ENCODE measurements around the gene COL11A1.
"Not testable (repeated sequence)": the region's sequence is repeated elsewhere in the genome, so short reads cannot be mapped to it uniquely, and the experiment has no call there.

The COL11A1 gene

DNA sequence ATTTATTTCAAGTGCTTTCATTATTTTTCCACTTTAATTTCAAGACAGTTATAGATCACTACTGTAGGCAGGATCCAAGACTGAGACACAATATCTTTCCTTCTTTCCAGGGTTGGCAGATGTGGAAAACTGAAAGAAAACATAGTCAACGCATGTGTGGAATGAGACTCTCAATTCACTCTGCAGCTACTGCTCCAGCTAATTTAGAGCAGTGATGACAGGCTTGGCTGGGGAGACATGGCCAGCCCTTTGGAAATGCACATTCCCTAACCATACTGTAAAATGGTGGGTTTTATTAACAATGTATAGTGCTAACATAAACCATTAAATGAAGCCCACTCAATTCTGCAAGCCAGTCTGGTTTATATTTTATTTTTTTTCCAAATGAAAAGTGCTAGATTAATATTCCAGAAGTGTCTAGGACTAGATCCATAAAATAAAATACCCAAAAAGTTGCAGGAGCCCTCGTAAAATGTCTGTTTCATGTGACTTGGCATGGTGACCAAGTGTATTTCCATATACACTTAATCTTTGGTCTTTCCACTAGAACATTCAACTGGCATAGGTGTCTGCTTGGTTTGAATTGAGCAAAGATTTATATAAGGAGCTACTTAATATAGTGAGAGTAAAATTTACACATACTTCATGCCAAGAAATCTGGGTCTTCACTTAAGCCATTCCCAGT lies 32.9 kb downstream of the COL11A1 start:
- no peak for DNase-seq

DNA sequence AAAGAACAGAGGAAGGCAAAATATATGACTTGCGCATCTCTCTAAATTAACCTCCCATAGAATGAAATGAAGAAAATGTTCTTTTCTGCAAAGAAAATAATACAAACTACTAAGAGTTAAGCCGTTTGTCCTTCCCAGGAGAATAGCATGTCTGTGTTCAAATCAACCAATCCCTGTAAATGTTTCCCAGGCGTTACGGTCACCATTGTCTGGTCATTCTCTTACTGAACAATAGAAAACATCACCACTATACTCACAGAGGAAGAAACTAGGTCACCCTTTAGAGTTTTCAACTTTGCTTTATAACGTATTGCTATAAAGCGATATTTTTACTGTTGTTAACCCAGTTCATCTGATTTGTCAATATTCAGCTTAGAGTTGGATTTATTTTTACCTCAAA lies 34.1 kb downstream of the COL11A1 start:
- no peak for DNase-seq

DNA sequence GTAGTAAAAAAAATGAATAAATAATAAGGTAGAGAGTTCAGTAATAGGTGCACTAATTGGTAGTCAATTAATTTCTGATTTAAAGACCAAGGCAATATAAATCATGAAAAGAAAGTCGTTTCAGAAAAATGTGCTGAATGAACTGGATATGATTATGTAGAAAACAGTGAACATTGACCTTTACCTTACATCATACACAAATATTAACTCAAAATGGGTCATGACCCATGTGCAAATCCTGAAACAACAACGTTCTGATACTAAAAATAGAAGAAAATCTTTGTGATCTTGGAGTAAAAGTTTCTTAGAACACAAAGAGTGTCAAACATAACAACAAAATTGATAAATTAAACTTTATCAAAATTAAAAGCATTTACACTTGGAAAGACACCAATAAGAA lies 39.1 kb downstream of the COL11A1 start:
- DNase-seq, result no peak

DNA sequence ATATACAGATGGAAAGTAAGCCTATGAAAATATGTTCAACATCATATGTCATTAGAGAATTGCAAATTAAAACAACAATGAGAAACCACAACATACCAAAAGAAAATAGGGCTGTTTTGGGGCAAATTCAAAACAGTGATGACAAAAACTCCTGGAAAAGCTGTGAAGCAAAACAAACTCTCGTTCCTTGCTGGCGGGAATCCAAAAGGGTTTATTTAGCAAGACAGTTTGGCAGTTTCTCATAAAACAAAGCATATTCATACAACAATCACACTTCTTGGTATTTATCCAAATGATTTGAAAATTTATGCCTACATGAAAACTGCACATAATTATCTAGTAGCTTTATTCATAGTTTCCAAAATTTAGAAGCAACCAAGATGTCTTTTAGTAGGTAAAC lies 44.4 kb downstream of the COL11A1 start:
- no peak for DNase-seq

DNA sequence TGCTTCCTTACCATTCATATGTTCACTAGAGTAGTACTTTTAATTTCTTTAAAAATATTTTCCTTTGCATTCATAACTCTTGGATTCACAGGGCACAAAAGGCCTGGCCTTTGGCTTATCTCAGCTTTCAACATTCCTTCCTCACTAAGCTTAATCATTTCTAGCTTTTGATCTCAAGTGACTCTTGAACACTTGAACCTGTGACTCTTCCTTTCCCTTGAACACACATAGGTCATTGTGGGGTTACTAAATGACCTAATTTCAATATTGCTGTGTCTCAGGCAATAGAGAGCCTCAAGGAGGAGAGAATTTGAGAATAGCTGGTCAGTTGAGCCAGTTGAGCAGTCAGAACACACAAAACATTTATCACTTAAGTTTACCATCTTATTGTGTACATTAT lies 49.9 kb downstream of the COL11A1 start:
- DNase-seq, result no peak

DNA sequence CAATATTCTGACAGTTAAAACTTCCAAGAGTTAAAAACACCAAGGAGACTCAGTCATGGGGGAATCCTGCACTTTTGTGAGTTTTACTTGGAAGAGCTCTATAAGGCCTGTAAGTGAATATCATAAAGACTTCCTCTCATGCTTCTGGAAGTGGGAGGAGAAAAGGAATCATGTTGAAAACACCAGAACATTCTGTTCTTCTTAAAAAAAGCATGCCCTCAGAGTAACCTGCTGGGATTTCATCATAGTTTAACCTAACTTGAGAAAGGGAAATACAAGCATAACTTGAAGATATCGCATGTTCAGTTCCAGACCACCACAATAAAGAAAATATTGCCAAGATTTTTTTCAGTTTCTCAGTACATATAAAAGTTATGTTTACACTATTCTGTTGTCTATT lies 51.9 kb downstream of the COL11A1 start:
- no peak for DNase-seq

DNA sequence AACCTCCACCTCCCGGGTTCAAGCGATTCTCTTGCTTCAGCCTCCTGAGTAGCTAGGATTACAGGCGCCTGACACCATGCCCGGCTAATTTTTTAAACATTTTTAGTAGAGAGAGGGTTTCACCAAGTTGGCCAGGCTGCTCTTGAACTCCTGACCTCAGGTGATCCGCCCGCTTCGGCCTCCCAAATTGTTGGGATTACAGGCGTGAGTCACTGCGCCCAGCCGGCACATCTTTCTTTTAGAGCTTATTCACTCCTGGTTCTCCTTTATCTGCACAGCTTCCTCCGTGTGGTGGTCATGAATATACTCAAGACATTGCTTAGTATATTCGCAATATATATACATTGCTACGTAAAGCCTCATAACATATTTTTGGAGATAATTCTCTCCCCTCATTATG lies 80.2 kb downstream of the COL11A1 start:
- not testable (repeated sequence) for DNase-seq

DNA sequence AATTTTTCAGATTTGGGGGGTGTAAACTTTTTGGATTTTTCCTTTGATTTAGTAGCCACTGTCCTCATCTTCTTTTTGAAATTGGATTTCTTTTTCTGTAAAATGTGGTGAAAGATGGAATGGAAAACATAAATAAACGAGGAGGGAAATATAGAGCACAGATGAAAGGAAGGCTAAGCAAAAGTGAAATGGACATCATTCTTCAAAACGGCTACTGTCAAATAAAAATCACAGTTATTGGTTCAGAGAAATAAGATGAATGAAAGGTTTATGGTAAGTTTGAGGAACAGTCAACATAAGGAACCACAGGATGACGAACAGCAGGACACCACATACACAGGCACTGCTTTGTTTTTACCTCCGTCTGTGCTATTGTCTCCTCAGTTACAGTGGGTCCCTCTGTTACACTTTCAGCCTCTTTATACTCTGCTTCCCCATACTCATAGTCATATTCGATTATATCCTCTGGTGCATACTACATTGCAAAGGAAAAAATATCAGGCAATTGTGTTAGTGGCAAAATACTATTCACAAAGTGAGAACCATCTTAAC lies 82.4 kb downstream of the COL11A1 start:
- DNase-seq, result no peak

DNA sequence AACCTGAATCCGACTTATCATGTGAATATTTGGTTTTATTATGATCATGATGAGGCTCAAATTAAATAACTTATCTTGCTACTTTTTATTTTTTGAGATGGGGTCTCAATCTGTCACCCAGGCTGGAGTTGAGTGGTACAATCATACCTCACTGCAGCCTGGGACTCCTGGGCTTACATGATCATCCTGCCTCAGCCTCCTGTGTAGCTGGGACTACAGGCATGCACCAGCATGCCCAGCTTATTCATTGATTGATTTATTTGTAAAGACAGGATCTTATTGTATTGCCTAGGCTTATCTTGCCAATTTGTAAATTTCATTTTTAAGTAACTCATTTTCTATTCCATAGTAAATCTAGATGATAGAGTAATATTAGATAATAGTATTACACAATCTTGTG lies 84.3 kb downstream of the COL11A1 start:
- no peak for DNase-seq

DNA sequence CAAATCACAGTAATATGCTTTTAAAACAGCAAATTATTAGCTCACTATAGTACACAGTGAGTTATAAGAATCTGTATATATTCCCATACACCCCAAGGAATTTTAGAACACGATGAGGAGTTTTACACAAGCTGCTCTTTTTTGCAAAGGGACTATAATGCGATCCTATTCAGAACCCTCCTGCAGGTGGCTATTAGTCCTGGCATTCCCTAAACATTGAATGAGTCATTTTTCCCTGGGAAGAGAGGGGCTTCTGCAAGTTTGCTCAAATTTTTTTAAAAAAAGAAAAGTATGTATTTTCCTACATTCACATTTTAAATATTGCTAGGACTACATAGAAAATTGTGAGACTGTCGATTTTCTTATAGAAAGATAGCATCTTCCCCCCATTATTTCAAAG lies 106.3 kb downstream of the COL11A1 start:
- no peak for DNase-seq

DNA sequence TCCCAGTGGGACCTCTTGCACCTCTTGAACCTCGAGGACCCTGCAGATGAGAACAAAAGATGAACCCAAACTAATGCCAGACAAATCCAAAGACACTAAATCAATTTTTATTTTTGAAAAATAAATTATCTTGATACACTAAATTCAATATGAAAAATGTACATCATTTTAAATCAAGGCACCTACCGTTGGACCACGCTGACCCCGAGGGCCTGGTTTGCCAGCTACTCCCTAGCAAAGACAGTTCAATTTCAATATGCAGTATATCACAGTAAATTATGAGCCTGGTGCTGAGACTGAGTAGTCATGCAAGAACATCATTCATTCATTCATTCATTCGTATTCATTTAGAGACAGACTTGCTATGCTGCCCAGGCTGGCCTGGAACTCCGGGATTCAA lies 129.4 kb downstream of the COL11A1 start:
- no peak for DNase-seq

DNA sequence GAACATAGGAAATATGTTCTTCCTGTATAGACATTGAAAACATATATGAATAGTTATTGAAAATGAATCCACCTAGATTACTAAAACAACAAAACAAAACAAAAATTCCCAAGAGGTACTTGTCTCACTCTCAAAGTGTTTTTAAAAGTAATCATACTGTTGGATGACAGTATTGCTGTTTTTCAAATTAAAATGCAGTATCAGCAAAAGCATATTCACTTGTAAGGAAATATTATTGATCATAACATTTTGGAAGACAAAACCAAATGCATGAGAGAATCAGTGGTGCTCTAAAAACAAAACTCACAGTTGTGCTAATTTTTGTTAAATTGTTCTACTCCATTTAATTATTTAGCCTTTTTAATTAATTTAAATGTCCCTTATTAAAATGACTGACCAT lies 131.0 kb downstream of the COL11A1 start:
- DNase-seq, result no peak

DNA sequence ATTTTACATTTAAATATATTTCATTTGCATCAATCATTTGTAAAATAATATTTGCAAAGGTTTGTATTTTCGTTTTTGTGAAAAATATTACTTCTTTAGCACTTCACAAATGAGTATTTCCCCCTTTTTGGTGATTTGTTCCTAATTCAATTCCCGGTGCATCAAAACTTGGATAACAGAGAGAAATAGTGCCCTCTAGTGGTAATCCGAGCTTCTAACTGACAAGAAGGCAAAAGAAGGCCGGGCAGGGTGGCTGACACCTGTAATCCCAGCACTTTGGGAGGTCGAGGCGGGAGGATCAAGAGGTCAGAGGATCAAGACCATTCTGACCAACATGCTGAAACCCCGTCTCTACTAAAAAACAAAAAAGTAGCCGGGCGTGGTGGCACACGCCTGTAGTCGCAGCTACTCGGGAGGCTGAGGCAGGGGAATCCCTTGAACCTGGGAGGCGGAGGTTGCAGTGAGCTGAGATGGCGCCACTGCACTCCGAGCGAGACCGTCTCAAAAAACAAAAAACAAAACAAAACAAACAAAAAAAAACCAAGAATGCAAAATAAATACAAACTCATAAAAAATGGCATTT lies 137.7 kb downstream of the COL11A1 start:
- DNase-seq, result peak; percentile 14

DNA sequence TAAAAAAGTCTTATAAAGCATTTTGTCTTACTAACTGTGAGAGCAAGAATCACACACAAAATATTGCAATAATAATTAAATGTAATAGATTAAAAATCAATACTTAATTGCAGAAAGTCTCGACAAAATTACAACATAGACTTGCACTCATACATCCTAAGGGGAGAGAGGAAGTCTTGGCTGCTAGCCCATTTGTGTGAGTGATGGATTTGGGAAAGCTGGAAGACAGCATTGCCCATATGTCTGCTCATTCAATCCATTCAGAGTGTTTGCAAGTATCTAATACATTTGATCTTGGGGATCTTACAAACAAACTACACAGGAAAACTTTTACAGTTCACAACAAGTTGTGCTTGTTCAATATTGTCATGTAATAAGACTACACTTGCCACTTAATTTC lies 140.5 kb downstream of the COL11A1 start:
- peak; percentile 5 for DNase-seq

DNA sequence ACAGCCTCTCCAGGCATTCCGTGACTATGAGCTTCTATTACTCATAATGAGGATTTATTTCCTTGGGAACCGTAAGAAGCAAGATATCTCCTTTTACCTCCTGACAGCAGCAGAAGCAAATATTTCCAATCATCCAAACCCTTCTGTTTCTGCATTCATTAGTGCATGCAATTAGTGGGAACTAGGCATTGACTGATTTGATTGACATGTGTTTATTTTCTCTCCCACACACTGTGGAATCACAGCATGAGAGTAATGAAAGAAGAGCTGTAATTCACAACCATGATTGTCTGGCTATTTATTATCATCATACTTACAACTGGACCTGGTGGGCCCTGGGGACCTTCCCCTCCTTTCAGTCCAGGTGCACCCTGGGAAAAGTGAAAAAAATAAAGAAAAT lies 146.8 kb downstream of the COL11A1 start:
- DNase-seq, result no peak

DNA sequence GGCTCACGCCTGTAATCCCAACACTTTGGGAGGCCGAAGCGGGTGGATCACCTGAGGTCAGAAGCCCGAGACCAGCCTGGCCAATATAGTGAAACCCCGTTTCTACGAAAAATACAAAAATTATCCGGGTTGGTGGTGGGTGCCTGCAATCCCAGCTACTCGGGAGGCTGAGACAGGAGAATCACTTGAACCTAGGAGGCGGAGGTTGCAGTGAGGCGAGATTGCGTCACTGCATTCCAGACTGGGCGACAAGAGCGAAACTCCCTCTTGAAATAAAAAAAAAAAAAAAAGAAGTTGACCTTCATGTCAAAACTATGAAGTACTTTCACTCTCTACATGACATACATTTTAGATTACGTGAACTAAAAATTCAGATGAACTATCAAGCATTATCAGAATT lies 153.7 kb downstream of the COL11A1 start:
- no peak for DNase-seq

DNA sequence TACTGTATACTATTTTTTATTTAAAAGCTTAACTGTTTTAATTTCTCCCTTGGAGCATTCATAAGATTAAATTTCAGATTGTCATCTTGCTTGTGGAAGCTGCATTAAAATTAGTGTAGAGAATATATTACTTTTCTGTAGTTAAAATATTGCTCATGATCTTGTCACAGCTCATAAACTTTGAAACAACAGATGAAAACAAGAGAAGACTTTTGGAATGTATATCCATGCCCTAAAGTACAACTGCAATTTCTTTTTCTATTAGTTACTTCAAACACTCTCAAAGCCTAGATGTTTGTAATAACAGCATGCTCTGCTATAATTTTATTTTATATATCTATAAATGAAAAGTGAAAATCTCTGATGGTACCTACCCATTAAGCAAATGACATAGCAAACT lies 155.9 kb downstream of the COL11A1 start:
- DNase-seq, result no peak

DNA sequence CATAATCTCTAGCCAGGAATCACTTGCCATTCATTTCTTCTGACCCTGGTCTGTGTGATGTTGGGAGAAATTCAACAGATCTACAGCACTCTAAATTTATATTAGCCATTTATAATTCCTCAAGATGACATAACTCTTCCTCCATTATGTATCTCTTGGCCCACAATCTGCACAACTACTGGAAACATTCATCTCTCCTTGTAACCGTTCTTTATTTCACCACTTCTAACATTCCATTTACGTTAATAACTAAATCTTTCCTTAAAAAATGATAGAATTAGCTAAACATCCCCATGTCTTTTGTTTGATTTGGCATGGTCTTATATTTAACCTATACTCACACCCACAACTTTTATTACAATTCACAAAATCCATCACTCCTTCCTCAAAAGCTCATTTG lies 166.0 kb downstream of the COL11A1 start:
- no peak for DNase-seq

DNA sequence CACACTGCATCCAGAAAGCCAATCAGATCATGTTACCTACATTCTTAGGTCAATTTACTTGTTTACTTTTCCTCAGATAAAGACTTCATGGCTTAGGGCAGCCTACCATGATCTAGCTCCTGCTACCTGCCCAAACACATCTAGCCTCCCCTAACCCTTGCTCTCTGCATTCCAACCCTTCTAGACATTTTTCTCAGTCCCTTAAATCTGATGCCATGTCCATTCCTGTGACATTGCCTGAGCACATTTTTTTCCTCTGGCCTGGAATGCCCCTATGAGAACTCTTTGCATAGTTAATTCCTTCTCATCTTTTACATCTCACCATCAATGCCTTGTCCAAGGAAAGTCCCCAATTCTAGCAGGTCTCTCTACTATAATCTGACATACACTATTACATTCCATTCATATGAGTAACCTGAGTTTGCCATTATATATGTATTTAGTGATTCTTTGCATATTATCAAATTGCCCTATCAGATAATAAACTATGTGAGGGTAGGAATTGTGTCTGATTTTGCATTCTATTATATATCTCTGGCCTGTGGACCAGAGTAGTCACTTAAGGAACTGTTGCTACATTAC lies 166.9 kb downstream of the COL11A1 start:
- no peak for DNase-seq

DNA sequence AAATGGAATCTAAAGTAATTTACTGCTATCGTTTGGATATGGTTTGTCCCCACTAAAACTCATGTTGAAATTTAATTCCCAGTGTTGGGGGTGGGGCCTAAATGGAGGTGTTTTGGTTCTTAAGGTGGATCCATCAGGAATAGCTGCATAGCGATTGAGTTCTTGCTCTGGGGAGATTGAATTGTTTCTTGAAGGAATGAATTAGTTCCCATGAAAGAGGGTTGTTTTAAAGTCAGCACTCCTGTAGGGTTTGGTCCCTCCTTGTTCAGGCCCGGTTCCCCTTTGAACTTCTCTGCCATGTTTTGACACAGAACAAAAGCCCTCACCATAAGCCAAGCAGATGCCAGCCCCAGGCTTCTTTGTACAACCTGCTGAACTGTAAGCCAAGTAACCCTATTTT lies 170.9 kb downstream of the COL11A1 start:
- DNase-seq, result no peak

DNA sequence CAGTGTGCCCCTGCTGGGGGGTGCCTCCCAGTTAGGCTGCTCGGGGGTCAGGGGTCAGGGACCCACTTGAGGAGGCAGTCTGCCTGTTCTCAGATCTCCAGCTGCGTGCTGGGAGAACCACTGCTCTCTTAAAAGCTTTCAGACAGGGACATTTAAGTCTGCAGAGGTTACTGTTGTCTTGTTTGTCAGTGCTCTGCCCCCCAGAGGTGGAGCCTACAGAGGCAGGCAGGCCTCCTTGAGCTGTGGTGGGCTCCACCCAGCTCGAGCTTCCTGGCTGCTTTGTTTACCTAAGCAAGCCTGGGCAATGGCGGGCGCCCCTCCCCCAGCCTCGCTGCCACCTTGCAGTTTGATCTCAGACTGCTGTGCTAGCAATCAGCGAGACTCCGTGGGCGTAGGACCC lies 175.0 kb downstream of the COL11A1 start:
- not testable (repeated sequence) for DNase-seq

DNA sequence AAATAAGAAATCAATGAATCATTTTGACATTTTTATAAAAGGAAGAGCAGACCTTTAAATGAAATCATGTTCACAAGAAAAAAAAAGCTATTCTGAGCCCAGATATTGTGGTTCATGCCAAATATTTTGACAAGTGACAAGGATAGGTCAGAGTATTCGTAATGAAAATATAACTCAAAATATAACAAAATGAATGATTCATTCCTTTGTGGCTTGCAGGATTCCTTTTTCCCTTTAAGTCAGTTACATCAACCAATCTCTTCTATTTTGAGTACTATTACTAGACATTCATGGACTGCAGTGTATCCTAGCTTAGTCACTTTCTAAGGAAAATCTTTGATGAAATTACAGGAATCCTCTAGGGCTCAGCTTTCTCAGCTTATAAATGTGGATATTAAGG lies 188.7 kb downstream of the COL11A1 start:
- DNase-seq, result peak; percentile 61

DNA sequence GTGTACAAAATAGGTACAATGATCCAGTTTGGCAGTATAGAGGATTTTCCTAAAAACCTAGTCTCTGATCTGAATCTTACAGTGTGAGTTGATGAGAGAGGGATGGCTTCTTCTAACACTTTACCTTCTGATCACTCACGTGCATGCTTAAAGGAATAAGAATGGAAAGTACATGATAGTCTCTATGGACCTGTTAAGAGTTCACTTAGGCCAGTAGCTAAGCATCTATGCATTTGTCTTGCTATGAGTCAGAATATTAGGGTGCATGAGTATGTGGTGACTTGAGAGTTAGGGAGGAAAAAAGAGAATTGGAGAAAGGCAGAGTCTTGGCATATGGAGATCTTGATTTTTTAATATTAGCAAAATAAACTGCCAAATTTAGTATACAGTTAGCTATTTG lies 206.3 kb downstream of the COL11A1 start:
- peak; percentile 21 for DNase-seq

DNA sequence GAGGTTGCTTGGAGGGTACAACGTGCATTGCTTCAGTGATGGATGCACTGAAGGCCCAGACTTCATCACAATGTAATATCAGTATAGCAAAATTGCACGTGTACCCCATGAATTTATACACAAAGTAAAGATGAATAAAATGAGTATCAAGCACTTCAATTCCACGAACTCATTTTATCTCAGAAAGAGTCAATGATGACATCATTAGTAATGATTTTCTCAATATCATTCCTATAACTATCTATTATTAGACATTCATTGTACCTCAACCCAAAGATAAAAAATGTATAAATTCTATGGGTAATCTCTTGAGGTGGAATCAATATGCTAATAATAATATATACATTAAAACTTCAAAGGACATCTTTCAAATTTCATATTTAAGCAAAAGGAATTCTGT lies 208.4 kb downstream of the COL11A1 start:
- DNase-seq, result no peak

DNA sequence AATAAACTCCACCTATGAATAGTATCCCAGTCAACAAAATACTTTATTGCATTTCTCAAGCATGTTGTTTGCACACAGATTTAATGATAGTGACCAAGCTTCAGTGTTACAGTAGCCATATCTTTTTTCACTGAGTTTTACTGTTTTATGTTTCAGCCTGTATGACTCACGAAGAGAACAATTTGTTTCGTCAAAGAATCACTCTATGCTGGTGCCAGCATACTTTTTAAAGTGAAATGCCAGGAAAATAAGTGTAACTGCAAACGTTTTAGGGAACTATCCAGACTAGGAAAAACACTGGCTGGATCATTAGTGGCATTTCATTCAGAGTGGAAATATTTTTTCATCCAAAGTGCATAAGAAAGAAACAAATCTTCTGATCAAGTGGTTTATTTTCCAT lies 210.8 kb downstream of the COL11A1 start:
- peak; percentile 69 for DNase-seq

All from NCI-H226 (cell line).